Measurements from ENCODE around the gene B4GALNT1. TPM values are rescaled to one million over a fixed set of nuclear protein-coding genes. Genes with fewer than 3 reads are reported as not detected.

The B4GALNT1 gene
- total RNA-seq, 1 donor from 2014 or later, result 21.4 TPM

DNA sequence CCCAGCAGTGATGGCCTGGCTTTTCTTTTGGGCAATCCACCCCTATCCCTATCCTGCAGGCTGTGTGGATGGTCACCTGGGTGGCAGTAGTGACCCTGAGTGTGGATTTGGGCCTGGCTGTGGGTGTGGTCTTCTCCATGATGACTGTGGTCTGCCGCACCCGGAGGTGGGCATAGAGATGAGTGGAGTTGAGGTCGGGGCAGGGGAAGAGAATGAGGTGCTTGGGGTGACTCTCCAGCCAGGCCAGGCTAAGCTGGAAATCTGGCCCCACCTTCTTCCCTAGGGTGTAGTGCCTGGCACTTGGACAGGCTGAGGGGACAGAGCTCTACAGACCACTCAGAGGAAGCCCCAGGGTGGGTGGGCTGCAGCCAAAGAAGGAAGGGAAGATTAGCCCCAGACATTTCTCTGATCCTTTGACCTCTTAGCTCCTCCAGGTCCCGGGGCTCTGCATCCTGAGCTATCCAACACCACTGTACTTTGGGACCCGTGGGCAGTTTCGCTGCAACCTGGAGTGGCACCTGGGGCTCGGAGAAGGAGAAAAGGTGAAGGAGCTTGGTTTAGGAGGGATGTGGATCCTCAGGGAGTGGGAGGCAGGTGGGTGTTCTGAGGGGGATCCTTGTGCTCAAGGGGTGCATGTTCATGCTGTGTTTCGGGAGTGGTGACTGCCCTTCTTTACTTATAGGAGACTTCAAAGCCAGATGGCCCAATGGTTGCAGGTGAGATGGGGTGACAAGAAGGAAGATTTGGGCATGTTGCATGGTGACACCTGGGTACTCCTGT lies 8.4 kb downstream of the B4GALNT1 start:
- TF ChIP-seq CTCF (IDR thresholded peaks at IDR 0.05), result no peak
- Mint-ChIP-seq H3K27ac (ENCODE audit: unreplicated experiment) (no peak overlapping the region), H3K4me3 (ENCODE audit: unreplicated experiment) (no peak overlapping the region), H3K9me3 (ENCODE audit: low read depth) (no peaks in the 10 kb centered on the region), H3K4me1 (ENCODE audit: low read depth) (peaks cover 16% of the 10 kb centered on the region), H3K27me3 (ENCODE audit: low read depth) (peaks cover 36% of the 10 kb centered on the region), H3K36me3 (ENCODE audit: low read depth) (peaks cover 24% of the 10 kb centered on the region)
- DNase-seq (ENCODE audit: low spot score), result no peak

- H3K4me3 Mint-ChIP-seq (ENCODE audit: unreplicated experiment), result no peak overlapping the region
- no peak for TF ChIP-seq CTCF (IDR thresholded peaks at IDR 0.05)
- peaks cover 18% of the 10 kb centered on the region for H3K4me1 Mint-ChIP-seq (ENCODE audit: low read depth)
- no peak for DNase-seq (ENCODE audit: low spot score)
- no peak overlapping the region for H3K27ac Mint-ChIP-seq (ENCODE audit: unreplicated experiment)
- no peaks in the 10 kb centered on the region for H3K9me3 Mint-ChIP-seq (ENCODE audit: low read depth)
- H3K36me3 Mint-ChIP-seq (ENCODE audit: low read depth), result peaks cover 22% of the 10 kb centered on the region
- peaks cover 38% of the 10 kb centered on the region for H3K27me3 Mint-ChIP-seq (ENCODE audit: low read depth)
These were observed 9.1 kb downstream of the B4GALNT1 start for GRCh38 chr12:57623811-57624390.

- no peak for TF ChIP-seq CTCF (IDR thresholded peaks at IDR 0.05)
- Mint-ChIP-seq H3K27ac (ENCODE audit: unreplicated experiment) (no peak overlapping the region), H3K4me3 (ENCODE audit: unreplicated experiment) (no peak overlapping the region), H3K27me3 (ENCODE audit: low read depth) (peaks cover 38% of the 10 kb centered on the region), H3K36me3 (ENCODE audit: low read depth) (peaks cover 19% of the 10 kb centered on the region), H3K4me1 (ENCODE audit: low read depth) (peaks cover 18% of the 10 kb centered on the region), H3K9me3 (ENCODE audit: low read depth) (no peaks in the 10 kb centered on the region)
- DNase-seq (ENCODE audit: low spot score), result no peak
These were observed 9.6 kb downstream of the B4GALNT1 start for GRCh38 chr12:57623385-57623784.

DNA sequence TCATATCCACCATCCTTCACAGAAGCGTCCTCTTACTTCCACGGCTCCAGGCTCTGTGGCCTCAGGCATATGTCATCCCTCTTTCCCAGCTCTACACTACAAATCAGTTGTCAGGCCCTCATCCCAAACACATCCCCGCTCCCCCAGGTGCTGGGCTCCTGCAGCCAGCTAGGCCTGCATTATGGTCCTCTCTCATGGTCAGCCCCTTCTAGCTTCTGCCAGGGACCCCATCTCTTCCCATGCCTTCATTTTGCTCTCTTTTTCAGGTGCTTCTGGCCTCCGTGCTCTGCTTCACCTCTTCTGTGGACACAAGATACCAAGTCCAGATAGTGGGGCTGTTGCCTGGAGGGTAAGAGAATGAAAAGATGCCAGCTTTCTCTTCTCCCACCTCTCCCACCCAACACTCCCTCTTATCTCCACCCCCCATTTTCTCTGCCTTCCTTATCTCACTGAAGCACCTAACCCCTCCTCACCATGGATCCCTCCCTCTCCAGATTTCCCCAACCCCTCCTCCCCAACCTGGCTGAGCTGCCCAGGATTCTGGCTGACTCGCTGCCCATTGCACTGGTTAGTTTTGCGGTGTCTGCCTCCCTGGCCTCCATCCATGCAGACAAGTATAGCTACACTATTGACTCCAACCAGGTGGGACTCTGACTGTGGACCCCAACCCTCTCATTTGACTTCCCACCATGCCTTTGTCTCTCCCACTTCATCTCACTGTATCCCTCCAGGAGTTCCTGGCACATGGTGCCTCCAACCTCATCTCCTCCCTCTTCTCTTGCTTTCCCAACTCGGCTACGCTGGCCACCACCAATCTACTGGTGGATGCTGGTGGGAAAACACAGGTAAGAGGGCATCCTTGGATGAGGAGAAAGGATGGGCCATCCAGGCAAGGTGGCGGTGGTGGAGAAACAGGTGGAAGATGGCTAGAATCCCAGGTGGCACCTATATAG lies 10.4 kb downstream of the B4GALNT1 start:
- Mint-ChIP-seq H3K27ac (ENCODE audit: unreplicated experiment) (no peak overlapping the region), H3K9me3 (ENCODE audit: low read depth) (no peaks in the 10 kb centered on the region), H3K4me1 (ENCODE audit: low read depth) (peaks cover 18% of the 10 kb centered on the region), H3K4me3 (ENCODE audit: unreplicated experiment) (no peak overlapping the region), H3K27me3 (ENCODE audit: low read depth) (peaks cover 38% of the 10 kb centered on the region), H3K36me3 (ENCODE audit: low read depth) (peaks cover 19% of the 10 kb centered on the region)
- no peak for TF ChIP-seq CTCF (IDR thresholded peaks at IDR 0.05)
- DNase-seq (ENCODE audit: low spot score), result no peak
